Stomach smooth muscle (tissue), 2 donors: ENCODE results near the gene JADE2.

ENCODE experiments used
- H3K27ac ChIP-seq: one replicate; pipeline ENCODE4 v1.7.0; 2013; ENCODE audit warnings: mild to moderate bottlenecking, low read length, inconsistent platforms
- H3K27me3 ChIP-seq, 2 donors: one replicate each; pipeline ENCODE4 v1.7.0; 2013; ENCODE audit warnings: low read length in 2 of 2; ENCODE audit not compliant: insufficient read depth in 2 of 2, control insufficient read depth in 1 of 2
- H3K36me3 ChIP-seq, 2 donors: one replicate each; pipeline ENCODE4 v1.7.0; 2013; ENCODE audit warnings: low read length in 2 of 2; ENCODE audit not compliant: control insufficient read depth in 2 of 2, insufficient read depth in 2 of 2
- H3K4me1 ChIP-seq: one replicate; pipeline ENCODE4 v1.7.0; 2013; ENCODE audit warnings: low read length; ENCODE audit not compliant: control insufficient read depth, insufficient read depth
- H3K4me3 ChIP-seq, 2 donors: one replicate each; pipeline ENCODE4 v1.7.0; 2013; ENCODE audit warnings: low read length in 2 of 2
- H3K9ac ChIP-seq, 2 donors: one replicate each; pipeline ENCODE4 v1.7.0; 2013; ENCODE audit warnings: low read length in 2 of 2, mild to moderate bottlenecking in 1 of 2
- H3K9me3 ChIP-seq, 2 donors: one replicate each; pipeline ENCODE4 v1.7.0; 2013; ENCODE audit warnings: low read length in 2 of 2; ENCODE audit not compliant: control insufficient read depth in 2 of 2
- donor health status: healthy.
- donor health status: Pancreatic carcinoma.

Gene JADE2

GRCh38 chr5:134524272-134524825 lies 1.1 kb upstream of the JADE2 start:
- Histone ChIP-seq H3K9ac (peak overlapping the region; percentile 97 to 99), H3K4me3 (peak overlapping the region; percentile 70 to 89), H3K9me3 (no peaks in the 10 kb centered on the region), H3K4me1 (peaks cover 28% of the 10 kb centered on the region), H3K27me3 (no peaks in the 10 kb centered on the region), H3K27ac (peak overlapping the region; percentile 99), H3K36me3 (no peaks in the 10 kb centered on the region)

GRCh38 chr5:134525683-134526482 lies 413 bp downstream of the JADE2 start:
- peak overlapping the region; percentile 74 to 97 for H3K9ac ChIP-seq
- no peaks in the 10 kb centered on the region for H3K36me3 ChIP-seq
- no peaks in the 10 kb centered on the region for H3K27me3 ChIP-seq
- H3K9me3 ChIP-seq = no peaks in the 10 kb centered on the region
- peaks cover 42% of the 10 kb centered on the region for H3K4me1 ChIP-seq
- peak overlapping the region; percentile 99 for H3K27ac ChIP-seq
- peak overlapping the region; percentile 70 to 89 for H3K4me3 ChIP-seq

- peaks cover 45% of the 10 kb centered on the region for H3K4me1 ChIP-seq
- H3K27ac ChIP-seq = peak overlapping the region; percentile 99
- no peaks in the 10 kb centered on the region for H3K36me3 ChIP-seq
- no peaks in the 10 kb centered on the region for H3K9me3 ChIP-seq
- H3K9ac ChIP-seq = peak overlapping the region; percentile 74 to 97
- no peaks in the 10 kb centered on the region for H3K27me3 ChIP-seq
- H3K4me3 ChIP-seq = peak overlapping the region; percentile 70 to 89
Observed at GRCh38 chr5:134526483-134527155, 1.1 kb downstream of the JADE2 start.

- Histone ChIP-seq H3K9ac (peak overlapping the region; percentile 68 to 97), H3K9me3 (no peaks in the 10 kb centered on the region), H3K27me3 (no peaks in the 10 kb centered on the region), H3K27ac (peak overlapping the region; percentile 99), H3K4me3 (peak overlapping the region; percentile 70 to 89), H3K36me3 (no peaks in the 10 kb centered on the region), H3K4me1 (peaks cover 51% of the 10 kb centered on the region)
Observed at GRCh38 chr5:134527156-134527960, 1.9 kb downstream of the JADE2 start.

- Histone ChIP-seq H3K9ac (peak overlapping the region; percentile 68 to 97), H3K4me3 (peak overlapping the region; percentile 70 to 89), H3K36me3 (no peaks in the 10 kb centered on the region), H3K4me1 (peaks cover 57% of the 10 kb centered on the region), H3K9me3 (no peaks in the 10 kb centered on the region), H3K27me3 (no peaks in the 10 kb centered on the region), H3K27ac (peak overlapping the region; percentile 99)
Observed at GRCh38 chr5:134527961-134528424, 2.5 kb downstream of the JADE2 start.

GRCh38 chr5:134528556-134528955 lies 3.1 kb downstream of the JADE2 start:
- peaks cover 62% of the 10 kb centered on the region for H3K4me1 ChIP-seq
- no peaks in the 10 kb centered on the region for H3K27me3 ChIP-seq
- peak overlapping the region; percentile 99 for H3K27ac ChIP-seq
- H3K9me3 ChIP-seq = no peaks in the 10 kb centered on the region
- peak overlapping the region in 1 of 2 donors; percentile 97 for H3K9ac ChIP-seq
- H3K4me3 ChIP-seq = peak overlapping the region in 1 of 2 donors; percentile 89
- H3K36me3 ChIP-seq = no peaks in the 10 kb centered on the region

- H3K4me3 ChIP-seq = no peak overlapping the region
- peak overlapping the region; percentile 69 for H3K27ac ChIP-seq
- H3K27me3 ChIP-seq = no peaks in the 10 kb centered on the region
- peaks cover 64% of the 10 kb centered on the region for H3K4me1 ChIP-seq
- no peaks in the 10 kb centered on the region for H3K9me3 ChIP-seq
- H3K9ac ChIP-seq = peak overlapping the region in 1 of 2 donors; percentile 51
- H3K36me3 ChIP-seq = peaks cover 0 to 2% of the 10 kb centered on the region in 2 donors
Observed at GRCh38 chr5:134529460-134529859, 4.0 kb downstream of the JADE2 start.

GRCh38 chr5:134530301-134531077 lies 5.0 kb downstream of the JADE2 start:
- Histone ChIP-seq H3K9me3 (no peaks in the 10 kb centered on the region), H3K4me3 (peak overlapping the region in 1 of 2 donors; percentile 29), H3K36me3 (peaks cover 0 to 2% of the 10 kb centered on the region in 2 donors), H3K9ac (peak overlapping the region; percentile 42 to 51), H3K27ac (peak overlapping the region; percentile 69), H3K4me1 (peaks cover 70% of the 10 kb centered on the region), H3K27me3 (no peaks in the 10 kb centered on the region)

GRCh38 chr5:134533115-134533815 lies 7.8 kb downstream of the JADE2 start:
- H3K9ac ChIP-seq = peak overlapping the region in 1 of 2 donors; percentile 29
- peak overlapping the region; percentile 18 for H3K27ac ChIP-seq
- H3K9me3 ChIP-seq = no peaks in the 10 kb centered on the region
- peaks cover 22 to 28% of the 10 kb centered on the region in 2 donors for H3K36me3 ChIP-seq
- no peaks in the 10 kb centered on the region for H3K27me3 ChIP-seq
- H3K4me3 ChIP-seq = no peak overlapping the region
- H3K4me1 ChIP-seq = peaks cover 61% of the 10 kb centered on the region
